GM12864 (cell line): ENCODE data around the gene HORMAD2.

Experiments
- DNase-seq: peaks from one replicate; pipeline ENCODE4 v3.0.0-alpha.2; 2011; ENCODE audit warnings: low read depth
- H3K4me3 ChIP-seq: 2 replicates; pipeline ENCODE4 v1.5.1; 2011; ENCODE audit warnings: mild to moderate bottlenecking, low read depth, low read length, control low read depth
- TF ChIP-seq, protein P1 (sequence below): IDR thresholded peaks from 2 replicates; pipeline ENCODE4 v1.5.1; 2011; ENCODE audit warnings: low read depth, mild to moderate bottlenecking, moderate library complexity, low read length, control low read depth, inconsistent platforms; ENCODE audit errors: missing control alignments

HORMAD2 gene

DNA sequence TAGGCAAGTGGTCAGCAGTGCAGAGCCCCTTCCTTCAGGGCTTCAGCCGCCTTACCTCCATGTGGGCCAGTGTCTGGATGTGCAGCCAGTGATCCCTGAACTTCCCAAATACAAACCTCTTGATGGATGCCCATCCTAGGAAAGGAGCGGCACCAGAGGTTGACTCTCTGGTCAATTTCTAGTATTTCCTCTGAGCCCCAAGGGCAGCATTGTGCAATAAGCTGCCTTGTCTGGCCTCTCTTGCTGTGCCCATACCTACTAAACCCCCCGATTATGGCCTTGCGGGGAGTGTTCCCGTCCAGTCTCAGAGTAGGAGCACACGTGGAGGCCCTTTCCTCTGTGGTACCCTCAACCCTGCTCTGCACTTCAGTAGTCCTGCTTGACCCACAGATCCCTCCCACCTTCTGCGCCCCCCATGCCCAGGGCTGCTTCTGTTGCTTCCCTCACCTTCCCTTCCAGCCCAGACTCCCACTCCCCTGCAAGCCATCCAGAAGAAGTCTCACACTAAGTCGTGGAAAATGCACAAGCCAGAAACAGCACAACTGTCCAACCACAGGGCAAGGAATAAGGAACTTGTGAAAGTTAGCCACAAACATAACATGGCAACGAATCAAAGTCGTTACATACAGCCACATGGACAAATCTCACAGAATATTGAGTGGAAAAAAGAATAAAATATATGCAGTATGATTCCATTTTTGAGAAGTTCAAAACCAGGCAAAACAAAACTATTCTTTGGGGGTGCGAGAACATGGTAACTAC, 39.6 kb upstream of the HORMAD2 start:
- TF ChIP-seq, protein P1, sequence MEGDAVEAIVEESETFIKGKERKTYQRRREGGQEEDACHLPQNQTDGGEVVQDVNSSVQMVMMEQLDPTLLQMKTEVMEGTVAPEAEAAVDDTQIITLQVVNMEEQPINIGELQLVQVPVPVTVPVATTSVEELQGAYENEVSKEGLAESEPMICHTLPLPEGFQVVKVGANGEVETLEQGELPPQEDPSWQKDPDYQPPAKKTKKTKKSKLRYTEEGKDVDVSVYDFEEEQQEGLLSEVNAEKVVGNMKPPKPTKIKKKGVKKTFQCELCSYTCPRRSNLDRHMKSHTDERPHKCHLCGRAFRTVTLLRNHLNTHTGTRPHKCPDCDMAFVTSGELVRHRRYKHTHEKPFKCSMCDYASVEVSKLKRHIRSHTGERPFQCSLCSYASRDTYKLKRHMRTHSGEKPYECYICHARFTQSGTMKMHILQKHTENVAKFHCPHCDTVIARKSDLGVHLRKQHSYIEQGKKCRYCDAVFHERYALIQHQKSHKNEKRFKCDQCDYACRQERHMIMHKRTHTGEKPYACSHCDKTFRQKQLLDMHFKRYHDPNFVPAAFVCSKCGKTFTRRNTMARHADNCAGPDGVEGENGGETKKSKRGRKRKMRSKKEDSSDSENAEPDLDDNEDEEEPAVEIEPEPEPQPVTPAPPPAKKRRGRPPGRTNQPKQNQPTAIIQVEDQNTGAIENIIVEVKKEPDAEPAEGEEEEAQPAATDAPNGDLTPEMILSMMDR, result no peak
- no peak for DNase-seq
- no peak overlapping the region for H3K4me3 ChIP-seq

GRCh38 chr22:30041475-30041874, 38.8 kb upstream of the HORMAD2 start:
- DNase-seq, result no peak
- H3K4me3 ChIP-seq, result no peak overlapping the region
- TF ChIP-seq, protein P1, result no peak

- TF ChIP-seq, protein P1, result no peak
- no peak overlapping the region for H3K4me3 ChIP-seq
- no peak for DNase-seq
Measured at GRCh38 chr22:30041881-30042280, 38.4 kb upstream of the HORMAD2 start.

GRCh38 chr22:30043161-30043560, 37.1 kb upstream of the HORMAD2 start:
- TF ChIP-seq, protein P1, result no peak
- no peak overlapping the region for H3K4me3 ChIP-seq
- no peak for DNase-seq

DNA sequence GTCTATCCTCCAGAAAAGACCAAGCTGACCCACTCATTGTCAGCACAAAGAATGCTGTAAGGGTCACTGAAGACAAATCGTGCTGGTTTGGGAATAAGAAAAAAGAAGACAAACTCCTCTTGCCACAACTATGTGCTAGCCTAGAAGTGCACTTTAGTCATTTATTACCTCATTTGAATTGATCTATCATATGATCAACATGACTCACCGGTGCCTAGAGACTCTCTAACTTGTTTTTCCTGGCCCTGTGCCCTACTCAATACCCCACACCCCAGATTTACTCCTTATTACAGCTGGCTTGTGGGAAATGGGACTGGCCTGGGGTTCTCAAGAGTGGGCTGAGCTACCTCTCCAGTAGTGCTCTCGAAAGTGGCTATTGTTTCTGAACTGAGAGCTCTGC, 35.9 kb upstream of the HORMAD2 start:
- DNase-seq, result no peak
- TF ChIP-seq, protein P1, result no peak
- H3K4me3 ChIP-seq, result no peak overlapping the region

- DNase-seq, result no peak
- TF ChIP-seq, protein P1, result no peak
- no peak overlapping the region for H3K4me3 ChIP-seq
Measured at GRCh38 chr22:30044881-30045493, 35.3 kb upstream of the HORMAD2 start.
